GM15510 (cell line): ENCODE results near the gene POC1A.

Experiments used
- POLR2A ChIP-seq: IDR thresholded peaks from 3 replicates; pipeline ENCODE4 v1.6.1; 2011; ENCODE audit warnings: borderline replicate concordance; ENCODE audit not compliant: insufficient read length; ENCODE audit errors: extremely low read depth

POC1A gene

DNA sequence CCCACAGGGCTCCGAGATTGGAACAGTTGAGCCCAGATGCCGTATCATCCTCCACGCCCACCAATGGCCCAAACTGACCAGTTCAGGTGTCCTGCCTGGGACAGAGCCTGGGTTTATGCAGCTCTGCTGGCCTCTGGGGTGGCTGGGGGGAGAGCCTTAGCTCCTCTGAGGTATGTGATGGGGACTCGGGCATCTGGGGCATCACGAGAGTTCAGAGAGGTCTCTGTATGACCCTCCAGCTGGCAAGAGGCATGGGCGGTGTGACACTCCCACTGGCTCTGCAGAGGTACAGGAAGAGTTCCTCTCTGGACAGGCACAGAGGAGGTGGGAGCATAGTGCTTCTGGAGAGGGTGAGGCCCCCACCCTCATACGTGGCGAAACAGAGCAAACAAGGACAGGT is 71.3 kb downstream of the POC1A start:
- no peak for TF ChIP-seq POLR2A

DNA sequence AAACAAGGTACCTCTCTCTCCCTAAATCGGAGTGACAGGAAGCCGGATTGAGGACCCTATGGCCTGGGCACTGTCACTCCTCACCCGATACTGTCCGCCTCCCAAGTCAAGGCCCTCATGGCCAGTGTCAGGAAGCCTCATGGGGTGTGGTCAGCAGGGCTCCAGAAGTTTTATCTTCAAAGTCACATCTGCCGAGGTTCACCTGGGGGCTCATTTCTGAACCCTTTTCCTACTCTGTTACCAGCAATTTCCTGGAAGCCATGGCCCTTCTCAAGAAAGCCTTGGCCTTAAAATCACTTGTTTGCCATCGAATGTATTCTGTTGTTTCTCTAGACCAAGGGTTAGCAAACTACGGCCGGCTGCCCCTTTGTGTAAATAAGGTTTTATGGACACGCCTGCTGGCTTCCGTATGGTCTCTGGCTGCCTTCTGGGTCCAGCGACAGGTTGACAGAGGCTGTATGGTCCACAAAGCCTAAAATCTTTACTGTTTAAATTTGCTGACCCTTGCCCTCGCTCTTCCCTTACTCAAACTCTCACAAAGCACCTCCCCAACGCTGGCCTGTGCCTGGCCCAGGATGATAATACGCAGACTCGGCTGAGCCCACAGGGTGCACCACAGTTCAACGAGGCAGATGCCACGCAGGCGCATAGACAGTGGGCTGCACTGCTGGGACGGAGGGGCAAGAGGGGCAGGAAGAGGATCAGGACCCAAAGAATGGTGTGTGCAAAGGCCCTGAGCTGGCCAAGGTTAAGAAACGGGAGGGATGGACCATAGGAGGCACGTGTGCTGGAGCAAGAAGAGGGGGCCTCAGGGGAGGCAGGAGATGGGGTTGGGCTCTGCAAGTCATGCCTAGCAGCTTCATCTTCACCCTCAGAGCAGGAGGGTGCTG is 73.1 kb downstream of the POC1A start:
- no peak for TF ChIP-seq POLR2A

DNA sequence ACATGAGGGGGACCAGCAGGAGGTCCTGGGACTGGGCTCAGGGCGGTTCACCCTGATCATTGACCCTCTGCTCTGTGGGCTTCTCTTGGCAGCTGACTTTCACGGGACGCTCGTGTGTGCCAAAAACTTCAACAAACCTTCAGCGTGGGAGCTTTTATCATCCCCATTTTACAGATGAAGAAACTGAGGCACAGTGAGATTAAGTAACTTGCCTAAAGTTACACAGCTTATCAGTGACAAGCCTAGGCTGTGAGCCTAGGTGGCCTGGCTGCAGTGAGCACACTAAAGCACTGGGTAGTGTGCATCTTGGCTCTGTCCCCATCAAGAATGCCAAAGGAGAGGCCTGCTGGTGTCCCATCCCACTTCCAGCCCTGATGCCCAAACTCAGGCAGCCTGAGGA is 74.3 kb downstream of the POC1A start:
- TF ChIP-seq POLR2A, result no peak

DNA sequence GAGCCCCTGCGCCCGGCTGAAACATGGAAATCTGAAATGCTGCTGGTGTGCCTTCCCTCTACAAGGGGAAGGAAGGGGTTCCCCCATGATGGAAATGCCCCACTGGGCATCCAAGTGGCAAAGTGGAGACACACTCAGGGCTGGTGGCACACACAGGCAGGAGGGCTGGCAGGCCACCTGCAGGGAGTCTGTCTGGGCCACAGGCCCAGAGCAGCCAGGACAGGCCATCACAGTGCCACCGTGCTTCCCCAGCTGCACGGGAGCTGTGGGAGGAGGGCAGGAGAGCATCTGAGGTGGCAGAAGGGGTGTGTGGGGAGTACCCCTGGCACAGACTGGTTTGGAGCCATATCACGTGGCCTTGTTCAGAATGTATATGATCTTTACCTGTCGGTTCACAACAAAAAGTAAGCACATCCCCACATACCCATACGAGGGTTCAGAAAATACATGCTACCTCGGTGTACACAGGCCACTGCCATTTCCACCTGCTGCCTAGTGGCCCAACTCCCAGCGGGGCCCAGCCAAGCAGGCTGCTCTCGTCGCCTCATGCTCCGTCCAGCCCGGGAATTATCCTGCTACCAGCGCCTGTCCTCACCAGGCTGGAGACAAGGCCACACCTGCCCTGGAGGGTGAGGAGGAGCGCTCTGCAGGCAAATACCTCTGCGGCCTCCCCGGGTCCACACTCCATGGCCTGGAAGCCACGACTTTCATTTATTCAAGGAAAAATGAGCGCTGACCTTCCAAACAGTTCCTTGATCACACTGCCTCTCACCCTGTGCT is 75.3 kb downstream of the POC1A start:
- no peak for TF ChIP-seq POLR2A

DNA sequence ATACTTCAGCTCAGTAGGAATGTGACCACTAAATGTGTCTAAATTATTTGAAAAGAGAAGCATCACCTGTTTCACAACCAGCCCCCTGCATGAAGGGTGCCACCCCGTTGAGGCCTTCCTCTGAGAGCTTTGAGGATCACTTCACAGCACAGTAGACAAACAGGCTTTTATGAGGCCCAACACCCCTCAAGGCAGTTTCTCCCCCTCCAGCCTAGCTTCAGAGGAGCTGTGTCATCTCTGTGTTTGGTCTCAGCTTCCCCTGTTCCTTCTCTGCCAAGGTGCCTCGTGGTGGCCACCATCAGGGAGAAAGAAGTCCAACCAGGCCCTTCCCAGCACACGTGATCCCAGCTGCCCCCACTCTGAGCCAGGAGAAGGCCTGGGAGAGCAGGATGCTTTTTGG is 76.3 kb downstream of the POC1A start:
- TF ChIP-seq POLR2A, result no peak

DNA sequence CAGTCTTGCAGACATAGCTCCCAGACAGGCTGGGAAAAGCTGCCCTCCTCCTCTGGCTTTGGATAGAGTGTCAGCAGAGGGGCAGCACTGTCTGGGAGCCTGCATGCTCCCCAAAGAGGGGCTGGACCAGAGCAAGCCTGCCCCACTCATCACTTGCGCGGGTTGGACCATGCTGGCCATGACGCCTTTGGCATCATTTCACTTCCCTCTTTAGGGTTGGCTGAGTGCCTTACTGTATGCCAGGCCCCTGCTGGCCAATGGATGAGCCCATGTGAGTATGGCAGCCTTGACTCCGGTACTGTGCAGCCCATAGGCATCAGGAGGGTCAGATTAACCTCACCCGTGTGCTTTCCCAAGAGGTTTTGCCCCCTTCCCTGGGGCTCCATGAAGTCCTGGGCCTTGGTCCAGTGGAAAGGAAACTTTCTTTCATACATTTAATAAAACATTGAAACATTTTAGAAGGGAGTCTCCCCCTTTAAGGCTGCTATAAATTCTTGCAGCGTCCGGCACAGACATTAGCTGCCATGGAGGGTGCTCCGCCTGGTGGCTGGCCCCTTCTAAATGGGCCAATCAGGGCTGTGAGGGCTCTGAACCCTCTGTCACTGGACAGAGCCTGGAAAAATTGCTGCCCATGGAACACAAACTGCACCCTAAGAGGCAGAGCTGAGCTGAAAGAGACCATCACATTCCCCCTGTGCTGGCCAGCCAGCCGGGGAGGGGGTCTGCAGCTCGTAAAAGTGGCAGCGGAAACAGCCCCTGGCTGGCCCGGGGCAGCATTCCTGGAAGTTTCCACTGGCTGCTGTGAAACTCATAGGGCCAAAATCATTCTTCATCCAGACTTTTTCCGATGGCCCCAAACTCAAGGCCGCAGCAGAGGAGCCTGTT is 77.1 kb downstream of the POC1A start:
- TF ChIP-seq POLR2A, result no peak

DNA sequence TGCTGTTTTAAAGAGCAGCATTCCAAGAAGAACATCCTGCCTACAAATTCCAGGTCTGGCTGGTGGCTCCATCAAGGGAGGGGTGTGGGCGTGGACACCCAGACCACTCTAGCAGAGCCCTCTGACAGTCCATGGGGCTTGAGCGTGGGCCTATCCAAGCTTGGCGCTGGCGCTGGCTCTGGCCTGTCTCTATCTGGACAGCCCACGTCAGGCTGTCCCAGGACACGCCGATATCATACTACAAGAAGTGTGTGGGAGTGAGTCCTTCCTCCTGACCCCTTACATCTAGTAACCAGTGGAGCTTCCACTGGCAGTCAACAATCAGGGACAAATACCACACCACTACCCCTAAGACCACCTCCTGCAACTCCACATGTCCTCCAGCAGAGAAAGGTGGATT is 80.7 kb downstream of the POC1A start:
- TF ChIP-seq POLR2A, result no peak

DNA sequence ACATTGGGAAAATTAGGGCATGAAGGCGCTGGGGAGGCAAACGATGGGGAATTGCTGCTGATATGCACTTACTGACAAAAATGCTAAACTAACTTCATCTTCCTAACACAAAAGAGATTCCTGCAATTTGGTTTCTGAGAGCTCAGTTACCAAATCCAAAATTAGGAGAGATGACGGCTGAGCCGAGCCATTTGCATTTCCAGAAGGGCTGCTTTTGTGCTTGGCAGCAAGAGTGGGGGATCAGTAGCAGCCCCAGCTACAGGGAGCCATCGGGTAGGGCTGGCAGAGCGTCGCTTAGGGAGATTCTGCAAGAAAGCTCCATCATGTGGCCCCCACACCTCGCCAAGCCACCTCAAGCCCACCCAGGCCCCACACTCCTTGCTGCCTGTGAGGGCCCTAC is 81.8 kb downstream of the POC1A start:
- no peak for TF ChIP-seq POLR2A

DNA sequence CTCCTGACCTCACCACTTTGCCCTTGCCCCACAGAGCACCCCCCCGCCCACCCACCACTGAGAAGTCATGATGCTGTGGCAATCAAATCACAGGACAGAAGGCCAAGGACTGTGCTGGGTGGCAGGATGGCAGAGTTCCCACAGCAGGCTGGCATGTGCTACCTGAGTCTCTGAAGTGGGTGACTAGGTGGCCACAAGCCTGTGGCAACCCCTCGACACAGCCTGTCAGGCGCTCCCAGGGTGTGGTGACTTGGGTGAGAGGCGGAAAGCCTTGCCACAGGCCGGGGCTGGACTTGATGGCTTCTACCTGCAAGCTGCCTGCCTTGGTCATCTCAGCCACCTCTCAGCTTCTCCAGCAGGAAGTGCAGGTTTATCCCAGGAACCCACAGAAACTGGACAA is 82.2 kb downstream of the POC1A start:
- no peak for TF ChIP-seq POLR2A

DNA sequence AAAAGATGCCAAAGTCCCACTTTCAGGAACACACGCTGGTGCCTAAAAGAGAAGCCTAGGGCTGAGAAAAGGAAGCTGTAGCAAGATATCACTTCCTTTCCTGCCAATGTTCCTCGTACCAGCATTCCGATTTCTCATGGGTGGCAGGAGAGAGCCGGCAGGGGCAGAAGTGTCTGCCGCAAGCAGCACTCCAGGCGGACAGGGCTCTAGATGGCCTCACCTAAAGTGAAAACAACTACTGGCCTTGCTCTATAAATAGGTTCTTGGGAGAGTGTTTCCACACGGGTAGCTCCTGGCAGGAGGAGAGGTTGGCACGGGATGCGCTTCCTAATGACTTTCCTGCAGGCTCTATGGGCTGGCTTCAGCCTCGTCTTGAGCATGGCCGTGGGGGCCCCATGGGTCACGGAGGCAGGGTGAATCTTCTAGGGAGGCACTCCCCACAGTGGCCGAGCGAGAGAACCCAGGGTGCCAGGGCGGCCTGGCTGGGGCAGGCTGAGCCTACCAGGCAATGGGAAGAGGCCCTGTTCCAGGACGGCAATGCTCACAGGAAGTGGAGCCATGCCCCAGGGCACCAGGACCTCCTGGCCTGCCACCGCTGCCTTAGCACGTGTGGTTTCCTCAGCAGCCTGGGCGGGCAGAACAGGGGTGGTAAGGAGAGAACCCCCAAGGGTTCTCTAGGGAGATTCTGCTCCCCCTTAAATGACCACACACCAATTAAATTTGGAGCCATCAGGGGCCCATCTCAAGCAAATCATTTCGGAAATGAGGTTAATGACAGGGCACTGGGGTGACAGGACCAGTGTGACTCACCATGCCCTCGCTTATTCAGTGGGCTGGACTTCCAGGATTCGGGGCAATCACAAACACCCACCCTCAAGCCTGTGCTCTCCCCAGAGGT is 83.2 kb downstream of the POC1A start:
- TF ChIP-seq POLR2A, result no peak

DNA sequence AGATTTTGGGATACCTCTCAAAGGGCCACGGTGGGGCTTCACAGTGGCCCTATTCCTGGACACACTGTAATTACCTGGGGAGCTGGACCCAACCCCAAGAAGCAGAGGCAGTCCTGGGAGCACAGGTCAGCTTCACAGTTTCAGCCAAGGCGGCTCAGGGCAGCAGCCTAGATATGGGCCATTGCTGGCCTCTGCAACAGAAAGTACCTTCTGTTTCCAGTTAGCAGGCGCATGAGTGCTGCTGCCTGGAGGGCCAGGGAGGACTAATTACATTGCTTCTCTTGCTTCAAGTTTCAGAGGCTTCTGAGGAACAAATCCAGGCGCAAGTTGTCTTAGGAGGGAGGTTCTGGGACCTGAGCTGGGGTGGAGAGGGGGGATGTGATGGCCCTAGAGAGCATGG is 84.4 kb downstream of the POC1A start:
- no peak for TF ChIP-seq POLR2A

DNA sequence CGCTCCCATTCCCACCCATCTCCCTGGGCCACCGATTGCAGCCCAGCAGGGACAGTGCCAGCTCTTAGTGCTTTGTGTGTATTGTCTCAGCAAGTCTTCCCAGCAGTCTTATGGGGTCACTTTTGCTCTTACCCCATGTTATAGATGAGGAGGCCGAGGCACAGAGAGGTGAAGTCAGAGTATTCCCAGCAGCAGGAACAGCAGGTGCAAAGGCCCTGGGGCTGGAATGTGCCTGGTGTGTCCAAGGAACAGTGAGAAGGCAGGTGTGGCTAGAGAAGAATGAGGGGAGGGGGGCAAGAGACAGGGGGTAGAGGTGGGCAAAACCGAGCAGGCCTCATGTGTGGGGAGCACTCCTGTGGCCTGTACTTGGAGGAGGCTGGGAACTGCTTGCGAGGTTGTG is 85.1 kb downstream of the POC1A start:
- no peak for TF ChIP-seq POLR2A

DNA sequence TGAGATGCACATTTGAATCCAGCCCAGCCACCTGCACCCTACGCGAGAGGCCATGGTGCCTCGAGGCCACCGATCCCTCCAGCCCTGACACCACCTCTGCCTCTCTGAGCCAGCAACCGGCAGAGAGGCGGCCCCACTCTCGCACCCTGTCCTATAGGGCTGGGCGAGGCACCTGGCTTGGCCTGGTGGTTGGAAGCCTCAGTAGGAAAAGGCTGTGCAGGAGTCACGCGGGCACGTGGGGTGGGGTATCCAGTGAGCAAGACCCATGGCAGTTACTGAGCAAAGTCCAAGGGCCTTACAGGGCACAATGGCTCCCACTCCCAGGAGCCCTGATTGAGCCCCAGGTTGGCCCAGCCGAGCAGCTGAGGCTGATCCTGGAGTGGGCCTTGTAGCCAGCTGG is 85.5 kb downstream of the POC1A start:
- no peak for TF ChIP-seq POLR2A

DNA sequence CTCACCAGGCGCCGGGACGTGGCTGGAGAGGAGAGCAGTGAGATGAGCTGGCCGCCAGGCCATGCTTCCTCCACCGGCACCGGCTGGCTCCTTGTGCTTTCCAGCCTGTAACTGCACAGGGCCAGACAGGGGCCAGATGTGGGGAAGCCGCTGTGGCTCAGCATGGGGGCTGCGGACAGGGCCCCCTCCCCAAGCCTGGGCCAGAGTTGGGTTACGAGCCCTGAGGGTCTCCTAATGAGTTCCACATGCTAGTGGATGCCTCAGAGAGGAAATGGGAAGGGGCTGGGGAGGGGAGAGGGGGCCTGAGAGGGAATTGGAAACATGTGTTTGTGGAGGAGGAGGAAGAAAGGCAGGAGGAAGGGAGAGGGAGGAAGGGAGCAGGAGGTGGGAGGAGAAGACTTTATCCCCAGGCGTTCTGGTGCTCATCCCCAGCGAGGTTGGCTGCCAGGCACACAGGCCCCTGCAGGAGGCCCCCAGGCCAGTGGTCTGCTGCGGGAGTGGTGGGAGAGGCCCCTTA is 86.1 kb downstream of the POC1A start:
- TF ChIP-seq POLR2A, result no peak
